Measurements from ENCODE around the gene LRRD1.

GRCh38 chr7:92119213-92119759, 59.7 kb downstream of the LRRD1 start:
- TF ChIP-seq POLR2A (IDR thresholded peaks at IDR 0.05) (no peak), CTCF (IDR thresholded peaks at IDR 0.05) (no peak)

Data from body of pancreas (tissue), 4 donors.